Hindlimb muscle (tissue), 1 donor: ENCODE data around the gene HNRNPC. TPM values are rescaled to one million over a fixed set of nuclear protein-coding genes. Genes with fewer than 3 reads are reported as not detected.
"Not testable (repeated sequence)": the region's sequence is repeated elsewhere in the genome, so short reads cannot be mapped to it uniquely, and the experiment has no call there.

ENCODE experiments used
- DNase-seq: peaks from one replicate; pipeline ENCODE4 v3.0.0-alpha.2; 2013
- polyA plus RNA-seq: library from polyadenylated mRNA; unstranded; fragments of 120-200 nt; gene quantifications from one replicate; pipeline ENCODE4 v1.2.1, GENCODE V29; 2013; ENCODE audit not compliant: insufficient read length

Gene HNRNPC
- polyA plus RNA-seq, 1 donor, result 398 TPM

- peak; percentile 55 for DNase-seq
Measured at GRCh38 chr14:21191809-21192446, 77.3 kb downstream of the HNRNPC start.

DNA sequence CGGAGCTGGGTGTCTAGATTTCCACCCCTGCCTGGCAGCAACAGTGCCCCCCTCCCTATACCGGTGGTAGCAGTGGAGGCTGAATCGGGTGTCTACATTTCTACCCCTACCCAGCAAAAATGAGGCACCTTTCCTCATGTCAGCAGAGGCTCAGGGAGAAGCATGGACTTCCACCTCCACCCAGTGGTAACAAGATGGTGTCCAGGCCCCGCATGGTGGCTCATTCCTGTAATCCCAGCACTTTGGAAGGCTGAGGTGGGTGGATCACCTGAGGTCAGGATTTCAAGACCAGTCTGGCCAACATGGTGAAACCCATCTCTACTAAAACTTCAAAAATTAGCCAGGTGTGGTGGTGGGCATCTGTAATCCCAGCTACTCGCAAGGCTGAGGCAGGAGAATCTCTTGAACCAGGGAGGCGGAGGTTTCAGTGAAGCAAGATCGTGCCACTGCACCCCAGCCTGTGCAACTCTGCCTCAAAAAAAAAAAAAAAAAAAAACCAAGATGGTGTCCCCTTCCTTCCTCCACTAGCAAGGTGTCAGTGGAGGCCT, 77.9 kb downstream of the HNRNPC start:
- DNase-seq, result no peak

DNA sequence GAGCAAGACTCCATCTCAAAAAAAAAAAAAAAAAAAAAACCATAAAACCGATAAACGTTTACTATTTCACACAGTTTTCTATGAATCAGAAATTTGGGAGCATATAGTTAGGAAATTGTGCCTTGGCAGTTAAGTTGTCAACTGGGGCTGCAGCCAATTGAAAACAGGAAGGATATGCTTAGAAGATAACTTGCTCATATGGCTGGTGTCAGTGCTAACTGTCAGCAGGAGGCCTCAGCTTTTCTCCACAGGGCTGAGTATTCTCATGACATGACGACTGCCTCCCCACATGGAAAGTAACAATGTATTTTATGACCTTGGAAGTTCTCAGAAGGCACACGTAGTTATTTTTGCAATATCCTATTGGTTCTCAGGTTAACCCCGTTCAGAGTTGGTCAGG, 83.8 kb downstream of the HNRNPC start:
- no peak for DNase-seq

GRCh38 chr14:21184254-21184653, 85.0 kb downstream of the HNRNPC start:
- DNase-seq, result no peak

DNA sequence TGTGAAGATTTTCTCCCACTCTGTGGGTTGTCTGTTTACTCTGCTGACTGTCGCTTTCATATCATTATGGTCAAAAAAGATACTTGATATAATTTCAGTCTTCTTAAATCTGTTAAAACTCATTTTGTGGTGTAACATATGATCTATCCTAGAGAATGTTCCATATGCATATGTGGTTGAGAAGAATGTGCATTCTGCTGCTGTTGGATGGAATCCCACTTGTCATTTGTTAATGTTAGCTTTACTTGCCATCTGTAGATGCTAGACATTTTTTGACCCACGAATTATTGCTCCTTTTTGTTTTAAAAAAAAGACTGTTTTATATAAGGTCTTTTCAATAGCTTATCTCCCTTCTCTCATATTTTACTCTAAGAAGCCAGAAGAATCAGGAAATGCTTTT, 87.1 kb downstream of the HNRNPC start:
- DNase-seq, result no peak

DNA sequence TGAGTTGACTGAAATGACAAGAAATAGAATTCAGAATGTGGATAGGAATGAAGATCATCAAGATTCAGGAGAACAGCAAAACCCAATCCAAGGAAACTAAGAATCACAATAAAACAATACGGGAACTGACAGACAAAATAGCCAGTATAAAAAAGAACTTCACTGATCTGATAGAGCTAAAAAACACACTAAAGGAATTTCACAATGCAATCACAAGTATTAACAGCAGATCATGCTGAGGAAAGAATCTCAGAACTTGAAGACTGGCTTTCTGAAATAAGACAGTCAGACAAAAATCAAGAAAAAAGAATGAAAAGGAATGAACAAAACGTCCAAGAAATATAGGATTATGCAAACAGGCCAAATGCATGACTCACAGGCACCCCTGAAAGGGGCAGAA, 98.1 kb downstream of the HNRNPC start:
- no peak for DNase-seq

GRCh38 chr14:21169573-21169972, 99.7 kb downstream of the HNRNPC start:
- DNase-seq, result no peak

GRCh38 chr14:21168055-21168454, 101.2 kb downstream of the HNRNPC start:
- DNase-seq, result no peak

DNA sequence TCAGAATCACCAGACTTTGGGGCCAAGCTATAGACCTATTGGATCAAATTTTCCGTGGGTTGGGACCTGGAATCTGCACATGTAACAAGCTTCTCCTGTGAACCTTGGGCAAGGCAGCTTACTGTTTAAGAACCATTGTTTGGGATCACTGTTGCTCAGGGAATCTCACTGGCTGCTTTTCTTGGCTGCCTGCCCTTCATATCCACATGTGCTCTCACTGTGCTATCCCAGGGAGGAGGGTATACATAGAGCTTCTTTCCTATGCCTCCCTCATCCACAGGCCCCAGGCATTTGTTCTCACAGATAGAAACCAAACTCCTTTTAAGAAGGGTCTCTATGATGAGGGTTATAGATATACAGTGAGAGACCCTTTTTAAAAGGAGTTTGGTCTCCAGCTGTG, 103.6 kb downstream of the HNRNPC start:
- DNase-seq, result not testable (repeated sequence)

- DNase-seq, result not testable (repeated sequence)
Measured at GRCh38 chr14:21165002-21165605, 104.1 kb downstream of the HNRNPC start.

DNA sequence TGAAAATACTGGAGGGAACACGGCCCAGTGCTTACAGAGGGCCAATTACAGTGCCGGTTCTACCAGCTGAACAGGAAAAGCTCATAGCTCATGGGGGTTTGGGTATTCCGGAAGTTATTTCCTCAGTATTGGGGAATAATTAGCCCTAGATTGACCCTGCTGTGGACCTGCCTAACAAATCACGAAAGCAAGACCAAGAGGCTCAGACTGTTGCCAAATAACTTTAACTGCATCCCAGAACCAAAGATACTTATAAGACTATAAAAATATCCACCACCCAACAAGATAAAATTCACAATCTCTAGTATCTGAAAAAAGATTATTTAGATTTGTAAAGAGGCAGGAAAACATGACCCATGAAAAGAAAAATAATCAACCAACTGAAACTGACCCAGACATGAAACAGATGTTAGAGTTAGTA, 105.4 kb downstream of the HNRNPC start:
- no peak for DNase-seq

GRCh38 chr14:21162081-21162480, 107.2 kb downstream of the HNRNPC start:
- no peak for DNase-seq

DNA sequence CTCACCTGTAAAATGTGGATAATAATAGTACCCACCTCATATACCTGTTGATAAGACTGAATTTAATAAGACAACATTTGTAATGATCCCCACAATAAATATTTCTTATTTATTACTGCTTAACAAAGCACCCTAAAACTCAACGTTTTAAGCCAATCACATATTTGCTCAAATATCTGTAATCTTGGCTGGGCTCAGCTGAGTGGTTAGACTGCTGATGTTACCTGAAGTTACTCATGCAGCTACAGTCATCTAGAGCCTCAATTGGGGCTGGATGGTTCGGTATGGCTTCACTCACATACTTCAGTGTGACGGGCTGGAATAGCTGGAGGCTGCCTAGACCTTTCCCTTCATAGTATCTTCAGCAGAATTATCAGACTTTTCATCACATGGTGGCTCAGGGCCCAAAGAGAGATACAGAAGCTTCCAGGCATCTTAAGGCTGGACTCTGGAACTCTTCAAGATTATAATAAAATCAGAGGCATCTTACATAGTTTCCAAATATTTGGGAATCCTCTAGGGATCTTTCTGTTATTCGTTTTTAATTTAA, 109.1 kb downstream of the HNRNPC start:
- DNase-seq, result no peak

Other genes starting within 250 kb of the HNRNPC start
- gene NDRG2, start 244.4 kb downstream of the HNRNPC start, polyA plus RNA-seq, result 184 TPM
- 0.72 TPM for gene TPPP2, start 239.2 kb downstream of the HNRNPC start, polyA plus RNA-seq
- 0.21 TPM for gene RNASE13, start 234.6 kb downstream of the HNRNPC start, polyA plus RNA-seq
- 0.14 TPM for gene RNASE7, start 227.1 kb downstream of the HNRNPC start, polyA plus RNA-seq
- not detected for gene RNASE8, start 211.6 kb downstream of the HNRNPC start, polyA plus RNA-seq
- 65.6 TPM for gene ARHGEF40, start 199.1 kb downstream of the HNRNPC start, polyA plus RNA-seq
- gene ZNF219, start 170.8 kb downstream of the HNRNPC start, polyA plus RNA-seq, result 18.4 TPM
- gene TMEM253, start 168.4 kb downstream of the HNRNPC start, polyA plus RNA-seq, result 0.62 TPM
- 0.03 TPM for gene OR5AU1, start 113.4 kb downstream of the HNRNPC start, polyA plus RNA-seq
- gene RPGRIP1, start 10.6 kb upstream of the HNRNPC start, polyA plus RNA-seq, result 1.2 TPM
- gene SUPT16H, start 114.6 kb upstream of the HNRNPC start, polyA plus RNA-seq, result 68.4 TPM
- gene CHD8, start 186.7 kb upstream of the HNRNPC start, polyA plus RNA-seq, result 44.8 TPM
- 21.8 TPM for gene RAB2B, start 207.5 kb upstream of the HNRNPC start, polyA plus RNA-seq
- 47.0 TPM for gene TOX4, start 207.8 kb upstream of the HNRNPC start, polyA plus RNA-seq
- 43.7 TPM for gene METTL3, start 241.9 kb upstream of the HNRNPC start, polyA plus RNA-seq